GM06990 (cell line): ENCODE results near the gene NHLRC2.
A peak's percentile ranks its signal among the peaks of the same experiment; 100 is the strongest.

Source experiments
- DNase-seq: peaks from one replicate; pipeline ENCODE4 v3.0.0-alpha.2; 2011; ENCODE audit not compliant: insufficient read length; ENCODE audit errors: extremely low read depth
- H3K27me3 ChIP-seq: replicated peaks from 2 replicates; pipeline ENCODE4 v1.6.0; 2011; ENCODE audit warnings: low read length; ENCODE audit not compliant: control insufficient read depth, insufficient read depth
- H3K36me3 ChIP-seq: 2 replicates; pipeline ENCODE4 v1.5.1; 2011; ENCODE audit warnings: low read length; ENCODE audit not compliant: control insufficient read depth, insufficient read depth
- H3K4me3 ChIP-seq: replicated peaks from 2 replicates; pipeline ENCODE4 v1.5.1; 2011; ENCODE audit warnings: low read depth, mild to moderate bottlenecking, control low read depth, low read length
- TF ChIP-seq, protein P1 (sequence below): IDR thresholded peaks from 2 replicates; pipeline ENCODE4 v1.5.1; 2011; ENCODE audit warnings: low read length, control low read depth, mild to moderate bottlenecking, inconsistent platforms; ENCODE audit not compliant: insufficient read depth, poor library complexity, severe bottlenecking

NHLRC2 gene

DNA sequence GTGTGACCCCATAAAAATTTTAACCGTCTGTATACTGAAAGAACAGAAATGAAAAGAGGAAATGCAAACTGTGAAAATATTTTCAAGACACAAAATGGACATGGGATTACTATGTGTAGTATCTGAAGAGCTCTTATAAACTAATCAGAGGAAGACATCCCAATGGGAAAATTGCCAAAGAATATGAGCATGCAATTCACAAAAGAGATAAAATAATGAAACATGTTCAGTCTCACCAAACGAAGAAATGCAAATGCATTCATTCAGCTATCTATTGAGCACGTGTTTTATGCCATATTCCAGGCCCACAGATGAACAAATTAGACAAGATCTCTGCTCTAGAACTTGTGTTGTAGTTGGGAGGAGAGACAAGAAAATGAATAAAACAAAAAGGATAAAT is 63.2 kb downstream of the NHLRC2 start:
- Histone ChIP-seq H3K4me3 (no peak overlapping the region), H3K27me3 (no peaks in the 10 kb centered on the region), H3K36me3 (no peaks in the 10 kb centered on the region; the same call in 1 of the 2 replicates)
- no peak for DNase-seq
- TF ChIP-seq, protein P1, sequence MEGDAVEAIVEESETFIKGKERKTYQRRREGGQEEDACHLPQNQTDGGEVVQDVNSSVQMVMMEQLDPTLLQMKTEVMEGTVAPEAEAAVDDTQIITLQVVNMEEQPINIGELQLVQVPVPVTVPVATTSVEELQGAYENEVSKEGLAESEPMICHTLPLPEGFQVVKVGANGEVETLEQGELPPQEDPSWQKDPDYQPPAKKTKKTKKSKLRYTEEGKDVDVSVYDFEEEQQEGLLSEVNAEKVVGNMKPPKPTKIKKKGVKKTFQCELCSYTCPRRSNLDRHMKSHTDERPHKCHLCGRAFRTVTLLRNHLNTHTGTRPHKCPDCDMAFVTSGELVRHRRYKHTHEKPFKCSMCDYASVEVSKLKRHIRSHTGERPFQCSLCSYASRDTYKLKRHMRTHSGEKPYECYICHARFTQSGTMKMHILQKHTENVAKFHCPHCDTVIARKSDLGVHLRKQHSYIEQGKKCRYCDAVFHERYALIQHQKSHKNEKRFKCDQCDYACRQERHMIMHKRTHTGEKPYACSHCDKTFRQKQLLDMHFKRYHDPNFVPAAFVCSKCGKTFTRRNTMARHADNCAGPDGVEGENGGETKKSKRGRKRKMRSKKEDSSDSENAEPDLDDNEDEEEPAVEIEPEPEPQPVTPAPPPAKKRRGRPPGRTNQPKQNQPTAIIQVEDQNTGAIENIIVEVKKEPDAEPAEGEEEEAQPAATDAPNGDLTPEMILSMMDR = no peak

DNA sequence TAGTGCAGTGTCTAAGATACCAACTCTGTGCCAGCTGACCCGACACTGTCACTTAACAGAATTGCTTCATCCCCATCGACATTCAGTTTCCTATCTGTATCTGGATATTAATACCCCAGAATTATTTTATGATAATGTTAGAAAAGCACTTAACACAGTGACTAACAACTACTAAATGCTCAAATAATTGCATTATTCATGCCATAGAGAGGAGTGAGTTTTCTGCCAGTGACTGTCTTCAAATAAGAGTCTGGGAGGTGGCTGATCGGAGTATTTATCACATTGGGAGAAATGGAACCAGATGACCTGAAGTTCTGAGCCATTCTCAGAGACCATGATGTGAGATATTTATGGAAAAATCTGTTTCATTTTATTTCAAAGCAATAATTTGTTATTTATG is 65.7 kb downstream of the NHLRC2 start:
- DNase-seq = no peak
- no peak overlapping the region for H3K4me3 ChIP-seq
- TF ChIP-seq, protein P1 = no peak
- H3K27me3 ChIP-seq = no peaks in the 10 kb centered on the region
- no peaks in the 10 kb centered on the region; the same call in 1 of the 2 replicates for H3K36me3 ChIP-seq

DNA sequence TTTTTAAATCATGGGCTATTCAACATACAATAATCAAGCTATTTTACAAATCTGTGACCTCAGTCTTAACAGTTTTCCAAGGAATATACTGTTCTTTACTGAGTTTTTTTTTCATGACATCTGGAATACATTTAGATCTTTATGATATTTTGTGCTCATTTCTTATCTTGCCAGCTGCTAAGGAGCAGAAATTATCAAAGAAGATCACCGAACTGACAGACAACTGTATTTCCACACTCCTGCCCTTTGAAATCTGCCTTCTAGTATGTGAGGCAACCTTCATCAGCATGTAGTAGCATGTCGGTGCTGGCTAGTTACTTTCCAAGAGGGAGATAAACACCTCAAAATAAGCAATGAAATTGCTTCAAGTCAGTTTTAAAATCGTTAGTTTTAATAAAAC is 66.4 kb downstream of the NHLRC2 start:
- no peak for DNase-seq
- H3K4me3 ChIP-seq = no peak overlapping the region
- no peaks in the 10 kb centered on the region for H3K27me3 ChIP-seq
- TF ChIP-seq, protein P1 = no peak
- no peaks in the 10 kb centered on the region; the same call in 1 of the 2 replicates for H3K36me3 ChIP-seq

DNA sequence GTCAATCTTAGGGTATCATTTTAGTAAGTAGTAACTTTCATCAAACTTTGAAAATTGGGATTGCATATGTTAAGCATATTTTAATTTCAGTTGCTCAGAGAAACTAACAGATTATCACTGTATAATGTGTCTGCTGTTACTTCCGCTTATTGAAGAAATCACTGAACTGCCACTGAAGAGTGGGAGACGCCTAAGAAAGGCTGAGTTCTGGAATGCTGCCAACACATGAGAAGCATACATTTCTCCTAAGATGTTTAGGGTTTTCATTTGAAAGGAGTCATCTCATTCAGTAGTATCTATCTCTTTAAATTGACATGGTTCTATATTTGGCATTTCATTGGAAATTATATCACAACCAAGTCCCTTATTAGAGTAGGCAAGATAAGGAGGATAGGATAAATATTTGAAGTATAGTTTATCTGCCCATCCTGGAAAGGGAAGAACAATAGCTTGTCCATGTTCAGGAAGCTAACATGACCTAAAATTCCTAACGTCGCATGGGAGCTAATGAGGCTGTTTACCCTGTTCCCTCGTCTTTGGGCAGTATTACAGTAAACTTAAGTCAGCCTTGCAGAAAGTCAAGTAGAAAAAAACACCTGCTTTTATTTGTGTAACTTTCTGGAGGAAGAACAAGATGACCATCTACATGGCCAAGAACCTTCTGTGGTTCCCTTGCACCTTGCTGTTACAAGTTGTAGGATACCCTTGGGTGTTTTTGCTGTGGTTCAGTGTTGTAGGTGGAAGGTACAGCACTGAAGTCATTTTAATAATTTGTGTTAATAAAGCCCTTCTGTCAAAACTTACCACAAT is 67.3 kb downstream of the NHLRC2 start:
- H3K36me3 ChIP-seq = no peaks in the 10 kb centered on the region; the same call in 1 of the 2 replicates
- H3K4me3 ChIP-seq = no peak overlapping the region
- DNase-seq = no peak
- TF ChIP-seq, protein P1 = no peak
- H3K27me3 ChIP-seq = no peaks in the 10 kb centered on the region

DNA sequence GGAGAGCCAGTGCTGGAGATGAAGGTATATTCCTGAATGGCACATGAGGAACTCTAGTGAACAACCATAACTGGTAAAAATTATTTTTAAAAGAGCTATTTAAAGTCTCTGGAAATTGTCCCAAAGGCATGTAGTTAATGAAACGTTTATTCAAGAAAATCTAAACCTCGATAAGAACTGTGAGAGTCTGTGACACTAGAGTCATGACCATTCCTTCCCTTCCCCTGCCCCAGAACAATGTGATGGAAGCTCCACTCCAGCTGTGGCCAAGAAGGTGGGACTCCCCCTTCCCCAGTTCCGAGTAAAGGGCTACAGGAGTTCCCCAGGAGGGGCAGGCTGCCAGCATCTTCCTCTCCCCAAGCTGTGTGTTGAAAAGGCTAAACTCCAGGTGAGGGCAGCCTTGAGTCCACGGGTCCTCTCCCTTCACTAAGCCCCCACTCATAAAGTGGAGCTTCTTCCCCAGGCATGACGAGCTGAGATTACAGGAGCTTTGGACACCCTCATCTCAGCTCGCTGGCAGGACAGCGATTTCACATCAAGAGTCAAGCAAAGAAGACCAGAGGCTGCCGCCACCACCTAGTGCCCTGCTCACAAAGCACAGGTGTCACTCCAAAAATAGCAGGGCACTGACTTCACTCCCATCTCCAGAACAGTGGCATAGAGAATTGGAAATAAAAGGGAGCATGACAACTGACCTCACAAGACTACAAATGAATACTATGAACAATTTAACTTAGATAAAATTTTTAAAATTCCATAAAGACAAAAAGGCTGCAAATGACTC is 68.5 kb downstream of the NHLRC2 start:
- peak; percentile 13 for DNase-seq
- no peak overlapping the region for H3K4me3 ChIP-seq

More for the DNA sequence above, 68.5 kb downstream of the NHLRC2 start:
- TF ChIP-seq, protein P1 = peak; percentile 46
- Histone ChIP-seq H3K27me3 (no peaks in the 10 kb centered on the region), H3K36me3 (no peaks in the 10 kb centered on the region)
